ENCODE measurements around the gene OTOG.

The OTOG gene

DNA sequence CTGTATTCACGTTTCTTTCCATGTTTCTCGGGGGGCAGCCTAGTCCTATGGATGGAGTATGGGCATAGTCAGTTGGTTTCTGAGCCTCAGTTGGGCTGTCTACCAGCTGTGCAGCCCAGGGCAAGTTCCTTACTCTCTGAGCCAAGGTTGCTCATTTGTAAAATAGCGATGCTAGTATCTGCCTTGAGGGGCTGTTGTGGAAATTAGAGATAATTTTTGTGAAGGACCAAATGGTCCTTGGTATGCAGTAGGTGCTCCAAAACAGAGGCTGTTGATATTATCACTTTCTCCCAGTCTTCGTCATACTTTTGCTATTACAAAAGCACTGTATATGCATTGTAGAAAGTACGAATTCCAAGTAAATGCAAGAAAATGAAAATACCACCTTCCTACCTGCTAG is 89.7 kb downstream of the OTOG start:
- DNase-seq, result no peak

- no peak for DNase-seq
Observed at GRCh38 chr11:17637901-17638300, 90.8 kb downstream of the OTOG start.

- DNase-seq, result no peak
Observed at GRCh38 chr11:17638311-17638710, 91.3 kb downstream of the OTOG start.

DNA sequence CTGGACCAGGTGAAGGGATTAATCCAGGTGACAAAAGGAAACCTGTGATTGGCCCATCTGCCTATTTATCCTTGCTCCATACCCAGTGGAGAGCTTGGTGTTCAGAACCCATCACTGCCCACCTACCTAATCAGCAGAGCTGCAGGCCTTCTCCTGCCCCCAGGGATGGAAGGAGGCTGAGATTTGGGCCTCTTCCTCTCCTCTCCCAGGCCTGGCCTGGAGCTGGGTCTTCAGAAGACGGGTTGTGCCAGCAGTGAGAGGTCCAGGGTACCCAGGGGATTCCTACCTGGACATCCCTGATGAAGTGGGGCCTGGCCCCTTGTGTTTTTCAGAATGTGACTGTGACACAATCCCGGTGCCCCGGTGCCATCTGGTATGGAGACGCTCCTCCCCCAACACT is 92.0 kb downstream of the OTOG start:
- no peak for DNase-seq

DNA sequence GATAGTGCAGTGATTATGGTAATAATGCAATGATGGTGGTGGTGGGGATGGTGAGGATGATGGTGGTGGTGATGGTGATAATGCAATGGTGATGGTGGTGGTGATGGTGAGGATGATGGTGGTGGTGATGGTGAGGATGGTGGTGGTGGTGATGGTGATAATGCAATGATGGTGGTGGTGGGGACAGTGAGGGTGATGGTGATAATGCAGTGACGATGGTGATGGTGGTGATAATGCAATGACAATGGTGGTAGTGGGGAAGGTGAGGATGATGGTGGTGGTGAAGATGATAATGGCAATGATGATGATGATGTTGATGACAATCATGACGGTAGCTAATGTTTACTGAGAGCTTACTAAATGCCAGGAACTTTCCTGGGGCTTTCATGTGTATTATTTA is 92.7 kb downstream of the OTOG start:
- DNase-seq, result no peak

- DNase-seq, result no peak
Observed at GRCh38 chr11:17640493-17641164, 93.6 kb downstream of the OTOG start.

DNA sequence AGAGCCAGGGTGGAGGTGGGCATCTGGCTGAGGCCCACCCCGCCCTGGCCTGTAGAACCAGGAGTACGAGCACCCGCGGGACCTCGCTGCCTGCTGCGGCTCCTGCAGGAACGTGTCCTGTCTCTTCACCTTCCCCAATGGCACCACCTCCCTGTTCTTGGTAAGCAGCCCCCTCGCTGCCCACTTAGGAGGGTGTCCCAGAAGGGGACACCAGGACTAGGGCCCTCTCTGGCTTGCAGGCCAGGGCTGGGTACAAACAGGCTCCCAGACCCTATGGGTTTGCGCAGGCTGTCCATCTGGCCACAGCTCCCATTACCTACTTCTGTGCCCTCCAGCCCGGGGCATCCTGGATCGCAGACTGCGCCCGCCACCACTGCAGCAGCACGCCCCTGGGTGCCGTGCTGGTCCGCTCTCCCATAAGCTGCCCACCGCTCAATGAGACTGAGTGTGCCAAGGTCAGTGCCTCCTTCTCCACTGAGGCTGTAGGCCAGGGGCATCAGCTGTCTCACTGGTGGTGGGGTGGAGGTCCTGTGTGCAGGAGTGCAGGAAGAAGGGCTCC is 94.8 kb downstream of the OTOG start:
- no peak for DNase-seq

DNA sequence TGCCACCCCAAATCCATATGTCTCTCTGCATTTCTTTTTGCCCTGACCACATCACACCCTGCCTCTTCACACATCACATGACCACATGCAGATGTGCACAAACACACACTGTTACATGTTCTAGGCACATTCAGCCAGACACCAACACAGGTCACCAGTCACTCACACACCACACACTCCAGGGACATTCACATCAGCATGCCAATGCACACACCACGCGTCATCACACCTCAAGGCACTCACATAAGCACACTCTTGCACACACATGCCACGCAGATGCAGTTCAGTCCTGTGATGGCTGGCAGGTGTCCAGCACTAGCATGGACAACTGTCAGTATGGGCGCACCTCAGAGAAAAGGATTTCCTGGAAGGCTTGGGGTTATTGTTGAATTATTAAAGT is 95.3 kb downstream of the OTOG start:
- no peak for DNase-seq

- DNase-seq, result no peak
Observed at GRCh38 chr11:17642980-17643379, 95.9 kb downstream of the OTOG start.

GRCh38 chr11:17643506-17644405 is 96.7 kb downstream of the OTOG start:
- DNase-seq, result no peak

- no peak for DNase-seq
Observed at GRCh38 chr11:17645190-17645970, 98.3 kb downstream of the OTOG start.

GRCh38 chr11:17646451-17647145 is 99.5 kb downstream of the OTOG start:
- no peak for DNase-seq

DNA sequence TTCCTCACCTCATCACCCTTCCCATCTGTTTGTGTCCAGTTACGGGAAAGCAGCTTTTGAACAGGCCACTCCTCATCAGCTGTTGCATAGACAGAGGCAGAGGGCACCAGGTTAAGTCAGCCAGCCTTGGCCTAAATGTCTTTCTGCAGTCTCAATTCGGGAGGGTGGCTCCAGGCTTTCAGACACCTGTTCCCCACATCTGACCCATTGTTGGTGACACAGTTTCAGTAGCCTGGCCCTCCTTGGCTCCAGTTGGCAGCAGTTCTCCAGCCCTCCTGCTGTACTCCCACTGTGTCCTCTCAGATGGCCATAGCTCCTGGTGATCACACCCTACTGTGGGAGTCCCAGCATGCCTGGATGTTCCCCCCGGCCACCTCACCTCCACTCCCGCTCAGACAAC is 101.5 kb downstream of the OTOG start:
- no peak for DNase-seq

DNA sequence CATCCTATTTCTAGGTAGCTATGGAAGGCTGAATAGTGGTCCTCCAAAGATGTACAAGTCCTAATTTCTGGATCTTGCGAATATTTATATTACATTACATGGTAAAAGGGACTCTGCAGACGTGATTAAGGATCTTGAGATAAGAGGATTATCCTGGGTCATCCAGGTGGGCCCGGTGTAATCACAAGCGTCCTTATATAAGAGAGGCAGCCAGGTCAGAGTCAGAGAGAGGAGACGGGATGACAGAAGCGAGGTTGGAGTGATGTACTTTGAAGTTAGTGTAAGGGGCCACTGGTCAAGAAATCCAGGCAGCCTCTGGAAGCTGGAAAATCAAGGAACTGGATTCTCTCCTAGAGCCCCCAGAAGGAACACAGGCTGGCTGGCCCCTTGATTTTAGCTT is 102.2 kb downstream of the OTOG start:
- DNase-seq, result no peak

DNA sequence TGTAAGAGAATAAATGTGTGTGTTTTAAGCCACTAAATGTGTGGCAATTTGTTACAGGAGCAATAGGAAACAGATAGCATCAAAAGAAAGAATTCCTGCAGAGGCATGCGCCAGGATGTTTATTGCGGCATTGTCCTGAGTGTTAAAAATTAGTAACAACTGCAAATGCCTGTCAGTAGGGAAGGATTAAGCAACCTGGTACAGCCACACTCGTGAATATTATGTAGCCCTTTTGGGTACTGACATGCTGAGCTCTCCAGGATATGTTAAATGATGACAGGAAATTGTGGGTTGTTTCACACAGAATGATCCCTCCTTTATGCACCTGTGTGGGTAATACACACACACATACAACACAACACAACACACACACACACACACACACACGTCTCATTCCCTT is 102.6 kb downstream of the OTOG start:
- DNase-seq, result no peak

GRCh38 chr11:17650127-17650911 is 103.3 kb downstream of the OTOG start:
- DNase-seq, result no peak

- no peak for DNase-seq
Observed at GRCh38 chr11:17651061-17651460, 104.0 kb downstream of the OTOG start.

GRCh38 chr11:17651681-17652080 is 104.6 kb downstream of the OTOG start:
- no peak for DNase-seq

- no peak for DNase-seq
Observed at GRCh38 chr11:17652556-17652955, 105.5 kb downstream of the OTOG start.

DNA sequence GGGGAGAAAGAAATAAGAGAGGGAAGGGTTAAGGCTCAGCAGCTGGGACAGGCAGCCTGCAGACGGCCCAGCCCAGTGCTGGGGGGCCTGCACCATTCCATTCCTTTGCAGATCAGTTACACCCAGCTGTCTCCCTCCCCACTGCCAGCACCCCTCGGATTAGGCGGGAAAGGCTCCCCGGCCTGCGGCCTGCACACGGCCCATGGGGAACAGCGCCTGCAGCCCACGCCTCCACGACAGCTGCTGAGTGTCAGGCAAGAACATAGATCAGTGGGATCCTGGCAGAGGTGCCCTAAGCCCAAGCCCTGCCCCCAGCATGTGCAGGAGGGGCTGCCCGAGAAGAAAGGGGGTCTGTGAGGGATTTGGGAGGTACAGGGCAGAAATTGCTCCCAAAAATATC is 106.6 kb downstream of the OTOG start:
- DNase-seq, result no peak

DNA sequence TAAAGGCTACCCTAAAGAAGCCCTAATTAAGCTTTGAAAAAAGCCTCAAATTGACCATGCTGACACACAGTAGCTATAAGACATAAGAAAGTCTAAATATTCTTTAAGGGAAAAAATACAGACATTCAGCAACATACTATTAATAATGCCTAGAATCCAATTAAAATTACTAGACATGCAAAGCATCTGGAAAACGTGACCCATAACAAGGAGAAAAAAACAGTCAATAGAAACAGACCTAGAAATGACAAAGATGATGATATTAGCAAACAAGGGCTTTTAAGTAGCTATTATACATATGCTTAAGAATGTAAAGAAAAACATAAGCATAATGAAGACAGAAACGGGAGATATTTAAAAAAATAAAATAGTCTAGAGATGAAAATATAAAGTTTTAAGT is 108.6 kb downstream of the OTOG start:
- DNase-seq, result no peak

GRCh38 chr11:17658211-17658610 is 111.2 kb downstream of the OTOG start:
- no peak for DNase-seq

Measured in NCI-H2029 (cell line).